GM13977 (cell line): ENCODE results near the gene CCDC192.

Experiments used
- DNase-seq: peaks from one replicate; pipeline ENCODE4 v3.0.0; 2012; ENCODE audit warnings: low spot score
- in situ Hi-C: fragments of 300-500 bp; cut with MboI; formaldehyde crosslinking; loops from one replicate; pipeline ENCODE4 v1.12.0; 2022; ENCODE audit warnings: low sequenced_read_pairs, low pct_unique_long_range_greater_than_20kb, mixed read lengths, inconsistent platforms; ENCODE audit not compliant: unreplicated experiment
- TF ChIP-seq, protein P1 (sequence below): IDR thresholded peaks from 2 replicates; pipeline ENCODE4 v1.5.1; 2012; ENCODE audit warnings: mild to moderate bottlenecking, control low read depth; ENCODE audit not compliant: insufficient read depth; ENCODE audit errors: extremely low read depth, missing control alignments

Gene CCDC192

GRCh38 chr5:127981498-127981897 is 278.3 kb downstream of the CCDC192 start:
- DNase-seq, result no peak
- in situ Hi-C loops, result no loop called here
- TF ChIP-seq, protein P1, sequence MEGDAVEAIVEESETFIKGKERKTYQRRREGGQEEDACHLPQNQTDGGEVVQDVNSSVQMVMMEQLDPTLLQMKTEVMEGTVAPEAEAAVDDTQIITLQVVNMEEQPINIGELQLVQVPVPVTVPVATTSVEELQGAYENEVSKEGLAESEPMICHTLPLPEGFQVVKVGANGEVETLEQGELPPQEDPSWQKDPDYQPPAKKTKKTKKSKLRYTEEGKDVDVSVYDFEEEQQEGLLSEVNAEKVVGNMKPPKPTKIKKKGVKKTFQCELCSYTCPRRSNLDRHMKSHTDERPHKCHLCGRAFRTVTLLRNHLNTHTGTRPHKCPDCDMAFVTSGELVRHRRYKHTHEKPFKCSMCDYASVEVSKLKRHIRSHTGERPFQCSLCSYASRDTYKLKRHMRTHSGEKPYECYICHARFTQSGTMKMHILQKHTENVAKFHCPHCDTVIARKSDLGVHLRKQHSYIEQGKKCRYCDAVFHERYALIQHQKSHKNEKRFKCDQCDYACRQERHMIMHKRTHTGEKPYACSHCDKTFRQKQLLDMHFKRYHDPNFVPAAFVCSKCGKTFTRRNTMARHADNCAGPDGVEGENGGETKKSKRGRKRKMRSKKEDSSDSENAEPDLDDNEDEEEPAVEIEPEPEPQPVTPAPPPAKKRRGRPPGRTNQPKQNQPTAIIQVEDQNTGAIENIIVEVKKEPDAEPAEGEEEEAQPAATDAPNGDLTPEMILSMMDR, result no peak

DNA sequence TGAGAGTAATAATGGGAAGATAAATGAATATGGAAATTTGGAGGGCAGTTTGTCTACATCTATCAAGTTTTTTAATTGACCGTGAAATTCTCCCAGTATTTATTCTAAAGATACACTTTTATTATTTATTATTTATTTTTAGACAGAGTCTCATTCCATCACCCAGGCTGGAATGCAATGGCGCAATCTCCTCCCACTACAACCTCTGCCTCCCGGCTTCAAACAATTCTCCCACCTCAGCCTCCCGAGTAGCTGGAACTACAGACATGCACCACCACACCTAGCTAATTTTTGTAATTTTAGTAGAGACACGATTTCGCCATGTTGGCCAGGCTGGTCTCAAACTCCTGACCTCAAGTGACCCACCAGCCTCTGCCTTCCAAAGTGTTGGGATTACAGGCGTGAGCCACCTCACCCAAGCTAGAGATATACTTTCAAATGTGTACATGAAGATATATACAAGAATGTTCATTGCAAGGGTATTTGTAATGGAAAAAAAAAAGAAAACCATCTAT is 282.7 kb downstream of the CCDC192 start:
- TF ChIP-seq, protein P1, result no peak
- DNase-seq, result no peak
- in situ Hi-C loops, result no loop called here

- TF ChIP-seq, protein P1, result no peak
- in situ Hi-C loops, result no loop called here
- DNase-seq, result no peak
These were observed 284.4 kb downstream of the CCDC192 start for GRCh38 chr5:127987354-127988145.

GRCh38 chr5:127988146-127988760 is 285.1 kb downstream of the CCDC192 start:
- TF ChIP-seq, protein P1, result no peak
- in situ Hi-C loops, result no loop called here
- DNase-seq, result no peak
